Rectal smooth muscle tissue (tissue), 1 donor: Measurements from ENCODE around the gene ZHX3.

Source experiments
- H3K27ac ChIP-seq: one replicate; pipeline ENCODE4 v1.7.0; 2013; ENCODE audit warnings: low read depth, low read length, inconsistent platforms
- H3K27me3 ChIP-seq: one replicate; pipeline ENCODE4 v1.7.0; 2013; ENCODE audit warnings: low read length; ENCODE audit not compliant: control insufficient read depth, insufficient read depth
- H3K36me3 ChIP-seq: one replicate; pipeline ENCODE4 v1.7.0; 2013; ENCODE audit warnings: low read length; ENCODE audit not compliant: control insufficient read depth, insufficient read depth
- H3K4me1 ChIP-seq: one replicate; pipeline ENCODE4 v1.7.0; 2013; ENCODE audit warnings: low read length; ENCODE audit not compliant: control insufficient read depth, insufficient read depth
- H3K4me3 ChIP-seq: one replicate; pipeline ENCODE4 v1.7.0; 2013; ENCODE audit warnings: low read length
- H3K9ac ChIP-seq: one replicate; pipeline ENCODE4 v1.7.0; 2013; ENCODE audit warnings: low read length

ZHX3 gene

DNA sequence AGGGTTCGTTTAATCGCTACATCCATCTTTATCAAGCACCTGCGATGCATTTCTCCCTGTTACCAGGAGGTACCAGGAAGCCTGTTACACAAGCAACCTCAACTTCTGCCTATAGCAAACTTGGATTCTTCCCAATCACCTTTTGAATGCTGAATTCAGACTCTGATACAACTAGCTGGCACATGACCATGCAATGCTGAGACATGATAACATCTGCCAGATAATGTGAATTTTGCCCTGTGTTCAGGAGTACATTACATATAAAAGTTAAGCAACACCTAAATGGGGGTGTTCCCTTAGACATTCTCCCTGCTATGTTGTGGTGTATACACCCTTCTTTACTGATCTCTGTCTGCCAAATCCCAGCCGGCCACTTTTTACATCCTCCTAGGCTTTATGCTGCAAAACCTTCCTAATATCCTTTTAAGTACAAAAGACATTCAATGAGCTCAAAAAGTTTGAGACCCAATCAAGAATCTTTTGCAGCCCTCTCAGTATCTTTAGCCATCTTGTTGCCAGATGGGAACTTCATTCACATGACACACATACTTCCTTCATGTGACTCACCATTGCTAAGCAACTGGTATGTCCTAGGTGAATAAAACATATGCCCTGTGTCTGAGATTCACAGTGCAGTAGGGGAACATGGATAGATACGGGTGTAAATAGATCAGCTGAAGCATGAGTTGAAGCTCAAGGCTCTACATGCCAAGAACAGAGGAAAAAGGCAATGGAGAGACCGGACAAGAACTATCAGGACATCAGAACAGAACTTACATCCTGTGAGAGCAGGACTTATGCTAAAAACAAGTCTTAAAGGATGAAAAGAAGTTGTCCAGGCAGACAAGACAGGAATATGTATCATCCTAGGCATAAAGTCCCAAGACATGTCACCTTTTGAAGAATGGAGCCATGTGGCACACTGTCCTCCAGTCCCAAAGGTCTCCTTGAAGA, 84.3 kb downstream of the ZHX3 start:
- Histone ChIP-seq H3K9ac (no peak overlapping the region), H3K36me3 (no peaks in the 10 kb centered on the region), H3K27me3 (no peaks in the 10 kb centered on the region), H3K27ac (peak overlapping the region; percentile 1), H3K4me1 (peaks cover 15% of the 10 kb centered on the region), H3K4me3 (no peak overlapping the region)

DNA sequence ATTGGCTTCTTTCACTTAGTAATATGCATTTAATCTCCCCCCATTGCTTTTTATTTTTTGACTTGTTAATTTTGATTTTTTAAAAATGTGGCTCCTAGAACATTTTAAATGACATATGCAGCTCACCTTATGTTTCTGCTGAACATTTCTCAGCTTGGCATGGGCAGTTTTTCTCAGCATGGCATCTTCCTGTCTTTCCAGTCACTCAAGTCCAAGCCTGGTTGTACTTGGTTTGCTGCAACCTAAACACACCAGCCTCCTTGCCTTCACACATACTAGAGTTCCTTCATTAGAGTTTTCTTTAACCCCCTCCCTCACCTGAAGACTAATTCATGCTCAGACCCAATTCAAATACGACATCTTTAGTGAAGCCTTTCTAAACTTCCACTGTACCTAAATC, 86.4 kb downstream of the ZHX3 start:
- no peaks in the 10 kb centered on the region for H3K27me3 ChIP-seq
- H3K4me1 ChIP-seq: peaks cover 15% of the 10 kb centered on the region
- no peaks in the 10 kb centered on the region for H3K36me3 ChIP-seq
- H3K9ac ChIP-seq: no peak overlapping the region
- no peak overlapping the region for H3K4me3 ChIP-seq
- no peak overlapping the region for H3K27ac ChIP-seq

DNA sequence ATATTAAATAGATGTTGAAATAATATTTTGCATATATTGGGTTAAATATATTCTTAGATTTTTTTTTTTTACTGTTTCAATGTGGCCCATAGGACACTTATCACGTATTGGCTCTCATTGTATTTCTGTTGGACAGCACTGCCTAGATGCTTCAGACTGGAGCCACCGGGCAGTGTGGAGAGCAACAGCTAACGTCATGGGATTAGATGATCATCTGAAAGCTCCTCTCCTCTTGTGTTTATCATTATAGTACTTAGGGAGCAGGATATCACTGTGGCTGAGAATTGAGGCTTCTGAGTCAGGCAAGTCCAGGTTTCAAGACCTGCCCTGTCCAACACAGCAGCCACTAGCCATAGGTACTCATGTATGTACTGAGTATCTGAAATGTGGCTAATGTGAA, 87.4 kb downstream of the ZHX3 start:
- no peaks in the 10 kb centered on the region for H3K36me3 ChIP-seq
- no peak overlapping the region for H3K9ac ChIP-seq
- peaks cover 15% of the 10 kb centered on the region for H3K4me1 ChIP-seq
- H3K27ac ChIP-seq: no peak overlapping the region
- no peak overlapping the region for H3K4me3 ChIP-seq
- no peaks in the 10 kb centered on the region for H3K27me3 ChIP-seq

DNA sequence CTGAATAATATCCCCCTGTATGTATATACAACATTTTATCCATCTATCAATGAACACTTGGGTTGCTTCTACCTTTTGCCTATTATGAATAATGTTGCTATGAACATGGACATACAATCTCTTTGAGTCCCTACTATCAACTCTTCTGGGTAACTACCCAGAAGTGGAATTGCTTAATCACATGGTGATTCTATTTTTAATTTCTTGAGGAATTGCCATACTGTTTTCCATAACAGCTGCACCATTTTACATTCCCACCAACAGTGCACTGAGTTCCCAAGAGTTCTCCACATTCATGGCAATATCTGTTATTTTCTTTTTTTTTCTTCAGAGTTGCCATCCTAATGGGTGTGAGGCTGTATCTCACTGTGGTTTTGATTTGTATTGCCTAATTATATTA, 88.3 kb downstream of the ZHX3 start:
- no peaks in the 10 kb centered on the region for H3K36me3 ChIP-seq
- no peak overlapping the region for H3K4me3 ChIP-seq
- H3K27me3 ChIP-seq: no peaks in the 10 kb centered on the region
- no peak overlapping the region for H3K27ac ChIP-seq
- H3K4me1 ChIP-seq: peaks cover 13% of the 10 kb centered on the region
- H3K9ac ChIP-seq: no peak overlapping the region

DNA sequence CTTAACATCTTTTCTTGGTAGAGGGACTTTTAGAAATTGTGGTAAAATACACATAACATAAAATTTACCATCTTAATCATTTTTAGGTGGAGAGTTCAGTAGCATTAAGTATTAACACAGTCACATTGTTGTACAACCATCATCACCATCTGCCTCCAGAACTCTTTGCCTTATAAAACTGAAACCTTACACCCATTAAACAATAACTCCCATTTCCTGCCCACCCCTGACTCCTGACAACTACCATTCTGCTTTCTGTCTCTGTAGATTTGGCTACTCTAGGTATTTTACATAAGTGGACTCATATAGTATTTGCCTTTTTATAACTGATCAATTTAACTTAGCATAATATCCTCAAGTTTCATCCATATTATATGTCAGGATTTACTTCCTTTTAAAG, 88.7 kb downstream of the ZHX3 start:
- H3K9ac ChIP-seq: no peak overlapping the region
- no peaks in the 10 kb centered on the region for H3K27me3 ChIP-seq
- H3K27ac ChIP-seq: no peak overlapping the region
- H3K36me3 ChIP-seq: no peaks in the 10 kb centered on the region
- H3K4me3 ChIP-seq: no peak overlapping the region
- H3K4me1 ChIP-seq: peaks cover 11% of the 10 kb centered on the region

DNA sequence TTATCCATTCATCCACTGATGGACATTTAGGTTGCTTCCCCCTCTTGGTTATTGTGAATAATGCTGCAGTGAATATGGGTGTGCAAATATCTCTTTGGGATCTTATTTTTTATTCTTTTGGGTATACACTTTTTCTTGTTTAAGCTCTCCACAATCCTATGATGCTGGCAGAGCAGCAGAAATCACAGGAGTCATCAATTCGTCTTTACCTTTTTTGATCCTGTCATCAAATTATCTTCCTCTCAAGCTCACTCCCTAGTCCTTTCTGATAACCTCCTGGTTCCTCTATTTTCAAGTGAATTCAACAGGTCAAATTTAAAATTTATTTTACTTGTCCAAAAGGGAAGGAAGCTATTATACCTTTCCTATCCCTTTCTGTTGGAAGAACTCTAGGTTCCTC, 91.1 kb downstream of the ZHX3 start:
- Histone ChIP-seq H3K27ac (no peak overlapping the region), H3K36me3 (no peaks in the 10 kb centered on the region), H3K4me1 (peaks cover 8% of the 10 kb centered on the region), H3K4me3 (no peak overlapping the region), H3K27me3 (no peaks in the 10 kb centered on the region), H3K9ac (no peak overlapping the region)

DNA sequence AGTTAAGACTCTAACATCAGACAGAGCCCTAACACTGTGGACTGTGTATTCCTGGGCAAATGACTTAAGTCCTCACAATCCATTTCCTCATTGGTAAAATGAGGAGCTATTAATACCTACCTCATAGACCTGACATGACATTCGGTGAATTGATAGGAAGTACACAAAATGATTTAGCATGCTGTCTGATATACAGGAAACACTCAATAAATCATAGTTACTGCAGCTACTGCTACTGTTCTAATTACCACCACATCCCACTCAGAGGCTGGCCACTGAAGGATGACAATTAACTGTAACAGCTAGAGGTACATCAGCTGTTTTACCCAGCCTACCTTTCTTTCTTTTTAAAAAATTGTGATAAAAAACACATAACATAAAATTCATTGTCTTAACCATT, 92.4 kb downstream of the ZHX3 start:
- no peak overlapping the region for H3K4me3 ChIP-seq
- H3K9ac ChIP-seq: no peak overlapping the region
- H3K27ac ChIP-seq: no peak overlapping the region

DNA sequence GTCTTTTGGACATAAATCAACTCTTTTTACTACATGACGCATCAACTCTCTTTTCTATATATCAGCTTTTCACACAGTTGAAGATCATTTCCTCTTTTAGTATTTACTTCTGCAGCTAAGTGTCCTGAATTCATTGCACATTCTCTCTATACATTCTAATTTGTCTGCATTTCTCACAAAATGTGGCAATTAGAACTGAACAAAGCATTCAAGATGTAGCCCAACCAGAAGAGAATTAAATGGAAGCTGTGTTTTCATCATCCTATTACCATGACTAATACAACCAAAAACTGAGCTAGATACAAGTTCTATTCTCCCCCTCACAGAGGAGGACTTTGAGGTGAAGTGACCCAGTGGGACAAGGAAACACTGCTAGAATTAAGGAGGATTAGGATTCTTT, 93.2 kb downstream of the ZHX3 start:
- H3K4me3 ChIP-seq: no peak overlapping the region
- no peaks in the 10 kb centered on the region for H3K27me3 ChIP-seq
- no peak overlapping the region for H3K27ac ChIP-seq
- H3K36me3 ChIP-seq: no peaks in the 10 kb centered on the region
- no peak overlapping the region for H3K9ac ChIP-seq
- peaks cover 8% of the 10 kb centered on the region for H3K4me1 ChIP-seq

More for the DNA sequence above, 92.4 kb downstream of the ZHX3 start:
- Histone ChIP-seq H3K36me3 (no peaks in the 10 kb centered on the region), H3K4me1 (peaks cover 8% of the 10 kb centered on the region), H3K27me3 (no peaks in the 10 kb centered on the region)

DNA sequence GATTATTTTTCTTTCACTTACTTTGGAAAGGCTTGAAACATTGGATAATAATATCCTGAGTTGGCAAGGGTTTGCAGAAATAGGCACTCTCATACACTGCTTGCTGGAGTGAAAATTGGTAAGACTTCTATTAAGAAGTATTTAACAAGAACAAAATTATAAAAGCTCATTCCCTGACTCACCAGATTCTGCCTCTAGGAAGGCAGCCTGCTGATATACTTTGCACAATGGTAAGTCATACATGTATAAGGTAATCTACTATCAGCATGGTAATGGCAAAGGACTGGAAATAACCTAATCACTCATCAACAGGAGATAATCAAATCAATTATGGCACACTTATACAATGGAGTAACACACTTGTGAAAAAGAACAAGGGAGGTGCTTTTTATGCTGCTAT, 94.4 kb downstream of the ZHX3 start:
- Histone ChIP-seq H3K36me3 (no peaks in the 10 kb centered on the region), H3K4me1 (peaks cover 8% of the 10 kb centered on the region), H3K27ac (peak overlapping the region; percentile 3), H3K9ac (no peak overlapping the region), H3K4me3 (no peak overlapping the region), H3K27me3 (no peaks in the 10 kb centered on the region)

DNA sequence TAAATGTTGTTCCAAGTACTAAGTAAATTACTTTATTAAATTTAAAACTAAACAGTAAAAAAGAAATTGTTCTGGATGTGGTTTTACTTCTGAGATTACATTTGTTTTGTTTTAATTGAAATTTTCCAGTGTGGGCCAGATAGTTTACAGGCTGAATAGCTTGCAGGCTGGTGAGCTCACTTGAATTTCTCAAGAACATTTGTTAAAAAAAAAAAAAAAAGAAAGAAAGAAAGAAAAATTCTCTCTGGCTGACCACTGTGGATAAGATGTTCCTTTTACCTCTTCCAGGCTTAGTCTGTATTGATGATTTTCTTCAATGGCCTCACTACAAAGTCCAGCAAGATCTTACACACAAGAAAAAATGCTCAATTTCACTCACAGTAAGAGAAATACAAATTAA, 94.8 kb downstream of the ZHX3 start:
- Histone ChIP-seq H3K4me1 (peaks cover 8% of the 10 kb centered on the region), H3K27me3 (no peaks in the 10 kb centered on the region), H3K27ac (peak overlapping the region; percentile 3), H3K9ac (no peak overlapping the region), H3K4me3 (no peak overlapping the region), H3K36me3 (no peaks in the 10 kb centered on the region)

DNA sequence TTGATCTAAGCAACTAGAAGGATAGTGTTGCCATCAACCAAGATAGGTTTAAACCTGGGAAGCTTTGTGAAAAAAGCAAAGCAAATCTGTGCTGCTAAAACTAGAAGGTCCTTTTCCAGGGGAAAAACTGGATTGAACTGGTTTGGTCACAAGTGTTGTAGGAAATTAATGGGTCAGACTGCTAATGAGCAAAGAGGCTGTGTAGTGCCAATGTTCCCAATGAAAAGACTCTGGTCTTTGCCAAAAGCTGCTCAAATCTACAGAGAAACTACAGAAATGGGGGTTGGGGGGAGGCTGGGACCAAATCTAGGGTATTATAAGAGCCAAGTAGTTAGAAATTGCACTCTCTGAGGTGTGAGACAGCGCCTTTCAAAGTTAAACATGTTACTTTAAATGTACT, 95.2 kb downstream of the ZHX3 start:
- Histone ChIP-seq H3K4me1 (peaks cover 8% of the 10 kb centered on the region), H3K27me3 (no peaks in the 10 kb centered on the region), H3K9ac (no peak overlapping the region), H3K4me3 (no peak overlapping the region), H3K36me3 (no peaks in the 10 kb centered on the region), H3K27ac (no peak overlapping the region)

DNA sequence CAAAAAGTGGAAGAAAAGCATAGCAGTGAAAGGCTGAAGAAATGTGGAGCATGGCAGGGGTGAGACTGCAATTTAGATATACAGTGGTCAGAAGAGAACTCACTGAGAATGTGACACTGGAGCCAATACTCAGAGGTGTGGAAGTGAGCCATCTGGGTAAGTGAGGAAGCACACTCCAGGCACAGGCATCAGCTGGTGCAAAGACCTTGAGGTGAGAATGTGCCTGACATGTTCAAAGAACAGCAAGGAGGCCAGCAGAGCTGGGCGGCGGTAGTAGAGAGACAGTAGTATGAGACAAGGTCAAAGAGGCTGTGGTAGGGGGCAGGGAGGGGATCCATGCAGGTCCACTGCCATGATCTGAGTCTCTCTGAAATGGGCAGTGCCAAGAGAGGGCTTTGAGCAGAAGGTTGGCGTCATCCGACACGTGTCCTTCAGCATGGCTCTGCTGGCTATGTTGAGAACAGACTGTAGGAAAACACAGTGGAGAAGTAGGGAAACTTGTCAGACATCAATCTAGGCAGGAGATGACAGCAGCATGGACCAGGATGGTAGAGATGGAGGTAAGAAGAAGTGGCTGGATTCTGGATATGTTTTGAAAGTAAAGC, 95.8 kb downstream of the ZHX3 start:
- no peaks in the 10 kb centered on the region for H3K27me3 ChIP-seq
- no peaks in the 10 kb centered on the region for H3K36me3 ChIP-seq
- no peak overlapping the region for H3K9ac ChIP-seq
- no peak overlapping the region for H3K4me3 ChIP-seq
- H3K4me1 ChIP-seq: peaks cover 8% of the 10 kb centered on the region
- no peak overlapping the region for H3K27ac ChIP-seq

DNA sequence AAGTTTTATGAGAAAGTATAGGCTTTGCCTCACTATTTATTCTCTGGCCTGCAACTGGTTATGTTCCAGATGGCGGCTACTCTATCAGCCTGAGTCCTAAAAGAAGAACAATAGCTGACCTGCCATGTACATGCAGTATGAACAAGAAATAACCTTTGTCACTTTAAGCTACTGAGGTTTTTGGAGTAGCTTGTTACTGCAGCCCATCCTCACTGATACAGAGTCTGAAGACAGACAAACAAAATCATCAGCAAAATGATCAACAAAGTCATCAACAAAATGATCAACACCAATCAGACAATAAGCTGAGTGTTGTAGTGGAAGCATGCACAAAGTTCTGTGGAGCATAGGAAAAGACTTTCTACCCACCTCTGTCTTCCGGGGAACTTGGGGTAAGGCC, 97.7 kb downstream of the ZHX3 start:
- peaks cover 8% of the 10 kb centered on the region for H3K4me1 ChIP-seq
- no peak overlapping the region for H3K27ac ChIP-seq
- no peak overlapping the region for H3K9ac ChIP-seq
- no peaks in the 10 kb centered on the region for H3K36me3 ChIP-seq
- no peaks in the 10 kb centered on the region for H3K27me3 ChIP-seq
- H3K4me3 ChIP-seq: no peak overlapping the region
